Activated T-cell treated with anti-CD3 and anti-CD28 coated beads for 24 hours (primary cell): ENCODE results near the gene DBH.

Experiments
- DNase-seq: peaks from one replicate; pipeline ENCODE4 v3.0.0-alpha.2; 2020; ENCODE audit warnings: low read depth

The DBH gene

GRCh38 chr9:133604214-133604613 lies 31.9 kb upstream of the DBH start:
- DNase-seq = no peak

- DNase-seq = no peak
Measured at GRCh38 chr9:133604856-133605255, 31.3 kb upstream of the DBH start.

DNA sequence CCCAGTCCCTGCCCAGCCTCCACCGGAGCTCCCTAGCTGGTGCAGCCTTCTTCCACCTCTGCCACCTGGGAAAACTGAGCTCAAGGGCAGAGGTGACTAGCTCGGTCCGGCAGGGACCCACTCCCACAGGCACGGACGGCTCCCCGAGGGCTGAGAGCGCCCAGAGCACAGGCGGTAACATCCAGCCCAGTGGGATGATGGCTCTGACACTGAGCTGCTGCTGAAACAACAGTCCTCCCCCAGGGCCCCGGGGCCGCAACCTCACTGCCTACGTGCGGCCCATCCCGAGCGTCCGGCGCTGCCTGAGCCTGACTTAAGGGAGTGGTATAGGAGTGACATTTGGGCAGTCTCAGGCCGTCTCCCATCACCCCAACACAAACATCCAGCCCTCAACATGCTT lies 30.7 kb upstream of the DBH start:
- no peak for DNase-seq

DNA sequence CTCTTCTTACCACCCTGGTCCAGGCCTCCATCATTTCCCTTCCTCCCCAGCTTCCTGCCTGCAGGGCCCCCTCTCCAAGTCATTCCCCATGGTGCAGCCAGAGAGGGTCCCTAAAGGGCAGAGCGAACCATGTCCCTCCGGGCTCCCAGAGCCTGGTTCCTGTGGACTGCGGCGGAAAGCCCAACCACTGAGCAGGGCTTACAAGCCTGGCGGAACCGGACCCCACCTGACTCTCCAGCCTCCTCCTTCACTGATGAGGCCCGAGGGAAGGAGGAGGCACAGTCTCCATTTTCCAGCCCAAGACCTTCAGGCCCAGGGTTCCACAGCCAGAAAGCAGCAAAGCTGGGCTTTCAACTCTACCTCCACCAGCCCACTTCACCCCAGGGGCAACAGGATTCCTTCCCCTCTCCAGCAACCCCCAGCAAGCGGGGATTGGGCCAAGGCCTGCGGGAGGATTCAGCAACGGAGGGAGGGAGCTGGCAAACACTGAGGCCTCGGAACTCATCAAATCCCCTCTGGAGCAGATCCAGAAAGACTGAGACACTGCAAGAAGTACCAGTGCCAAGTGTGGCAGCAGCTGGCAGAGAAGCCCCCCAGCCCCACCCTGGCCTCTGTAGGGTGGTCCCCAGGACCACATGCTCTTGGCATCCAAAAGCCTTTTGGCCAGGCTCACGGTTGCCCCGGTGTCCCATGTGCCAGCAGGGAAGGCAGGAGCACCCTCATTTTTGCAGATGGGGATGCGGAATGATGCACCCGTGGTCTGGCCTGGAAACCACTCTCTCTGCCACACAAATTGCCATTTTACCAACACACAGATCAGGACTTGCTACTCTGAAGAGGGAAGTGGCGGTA lies 30.1 kb upstream of the DBH start:
- no peak for DNase-seq

DNA sequence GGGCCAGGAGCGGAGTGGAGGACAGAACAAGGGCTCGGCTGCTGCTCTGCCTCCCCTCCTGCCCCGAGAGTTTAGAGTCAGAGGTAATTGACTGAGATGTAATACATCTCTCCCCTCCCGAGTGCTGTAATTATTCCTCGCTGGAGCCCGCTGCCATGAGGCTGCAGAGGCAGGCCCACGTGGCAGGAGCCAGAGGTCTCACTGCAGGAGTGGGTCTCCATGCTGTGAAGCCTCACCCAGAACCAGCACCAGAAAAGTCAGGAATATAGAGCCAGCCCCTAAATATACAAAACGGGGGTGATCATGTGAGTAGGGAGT lies 29.5 kb upstream of the DBH start:
- no peak for DNase-seq

GRCh38 chr9:133607381-133607780 lies 28.8 kb upstream of the DBH start:
- no peak for DNase-seq

GRCh38 chr9:133607976-133608375 lies 28.2 kb upstream of the DBH start:
- DNase-seq = no peak

GRCh38 chr9:133608382-133608781 lies 27.8 kb upstream of the DBH start:
- no peak for DNase-seq

DNA sequence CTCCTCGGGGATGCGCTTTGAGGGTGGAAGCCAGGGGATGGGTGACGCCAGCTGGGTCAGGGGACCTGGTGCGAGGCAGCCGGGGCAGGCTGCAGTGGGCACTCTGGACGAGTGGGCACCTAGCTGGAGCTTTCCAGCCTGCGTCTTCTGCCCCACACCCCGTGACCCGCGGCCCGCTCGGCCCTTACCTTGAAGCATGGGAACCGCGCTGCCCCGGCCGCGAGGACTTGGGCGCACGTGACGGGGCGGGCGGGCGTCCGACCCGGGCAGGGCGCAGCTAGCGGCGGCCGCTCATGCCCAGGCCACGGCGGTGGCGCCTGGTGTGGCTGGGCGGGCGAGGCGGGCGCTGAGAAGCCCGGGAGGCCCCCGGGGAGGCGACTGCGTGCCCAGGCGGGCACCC lies 27.3 kb upstream of the DBH start:
- DNase-seq = no peak

- DNase-seq = peak; percentile 30
Measured at GRCh38 chr9:133609311-133610098, 26.7 kb upstream of the DBH start, which contains the start of gene FAM163B. Gene FAM163B (minus strand): TSS chr9:133609389. CDS start chr9:133580223, 29,166 bp downstream.

DNA sequence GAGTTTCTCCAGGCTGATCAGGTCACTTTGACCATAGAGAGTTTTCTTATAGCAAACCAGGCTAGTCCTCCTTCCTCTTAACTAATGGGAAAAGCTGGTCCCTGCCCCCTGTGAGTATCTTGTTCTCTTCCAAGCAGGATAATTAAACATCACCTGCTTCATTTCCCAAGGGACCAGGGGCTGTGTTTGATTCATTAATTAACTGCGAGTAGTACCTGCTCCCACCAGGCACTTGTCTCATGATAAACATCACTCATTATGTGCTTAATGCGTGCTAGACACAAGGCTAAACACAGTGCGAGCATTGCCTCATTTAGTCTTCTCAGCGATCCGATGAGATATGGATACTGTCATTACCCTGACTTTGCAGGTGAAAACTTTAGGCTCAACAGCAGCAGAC lies 25.3 kb upstream of the DBH start:
- DNase-seq = no peak

- DNase-seq = no peak
Measured at GRCh38 chr9:133612051-133612450, 24.1 kb upstream of the DBH start.

GRCh38 chr9:133612816-133613215 lies 23.3 kb upstream of the DBH start:
- DNase-seq = no peak

DNA sequence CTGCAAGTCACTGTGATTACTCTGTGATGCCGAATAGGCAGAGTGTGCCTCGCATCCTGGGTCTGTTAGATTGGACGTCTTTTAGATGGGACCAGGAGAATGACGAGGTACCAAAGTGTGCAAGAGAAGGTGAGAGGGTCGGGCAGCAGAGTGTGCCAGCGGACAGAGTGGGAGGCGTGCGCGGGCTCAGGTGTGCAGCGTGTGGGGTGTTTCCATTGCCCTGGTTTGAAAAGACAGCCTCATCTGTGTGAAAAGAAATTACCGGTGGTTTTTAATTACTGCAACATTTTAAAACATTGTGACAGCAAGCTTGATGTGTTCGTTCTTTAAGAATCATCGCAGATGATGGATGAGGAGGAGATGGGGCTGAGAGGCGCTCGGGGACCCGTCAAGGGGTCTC lies 22.7 kb upstream of the DBH start:
- no peak for DNase-seq

- no peak for DNase-seq
Measured at GRCh38 chr9:133614056-133614455, 22.1 kb upstream of the DBH start.

- no peak for DNase-seq
Measured at GRCh38 chr9:133614678-133615077, 21.5 kb upstream of the DBH start.

DNA sequence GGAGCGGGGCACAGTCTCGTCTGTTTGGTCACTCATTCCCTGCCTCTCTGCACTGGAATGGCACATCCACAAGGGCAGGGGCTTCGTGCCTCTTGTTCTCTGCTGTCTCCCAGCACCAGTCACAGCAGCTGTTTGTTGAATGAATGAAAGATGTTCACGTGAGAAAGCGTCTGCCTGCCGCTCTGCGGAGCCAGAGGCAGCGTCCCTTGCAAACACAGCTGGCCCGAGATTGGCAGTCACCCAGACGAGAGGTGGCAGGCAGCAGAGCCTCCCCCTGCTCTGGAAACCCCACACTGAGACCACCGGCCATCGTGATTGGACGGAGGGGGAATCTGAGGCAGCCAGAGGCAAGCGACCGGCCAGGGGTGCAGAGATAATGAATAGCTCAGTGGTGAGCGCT lies 21.0 kb upstream of the DBH start:
- no peak for DNase-seq

DNA sequence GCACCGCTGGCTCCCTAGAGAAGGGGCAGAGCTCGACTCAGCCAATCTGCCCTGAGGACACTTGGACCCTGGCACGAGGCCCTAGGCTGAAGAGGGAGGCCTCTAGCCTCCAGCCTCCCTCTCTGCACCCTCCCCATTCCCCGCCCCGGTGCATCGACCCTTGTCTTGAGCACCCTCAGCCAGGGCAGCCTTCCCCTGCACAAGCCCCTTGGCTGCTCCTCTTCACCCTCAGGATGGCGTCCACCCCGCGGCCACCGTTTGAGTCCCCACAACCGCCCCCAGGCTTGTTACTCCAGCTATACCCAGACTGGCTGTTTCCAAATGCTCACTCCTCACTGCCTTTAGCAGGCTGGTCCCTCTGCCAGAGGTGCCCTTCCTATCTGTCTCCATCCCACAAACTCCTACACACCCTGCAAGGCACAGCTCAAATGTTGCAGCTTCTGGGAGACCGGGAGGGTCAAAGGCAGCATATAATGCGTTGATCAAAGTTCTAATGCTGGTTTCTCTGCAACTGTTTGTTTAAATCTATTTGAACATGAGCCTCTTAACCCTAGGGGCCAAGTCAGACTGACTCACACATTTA lies 20.5 kb upstream of the DBH start:
- no peak for DNase-seq

DNA sequence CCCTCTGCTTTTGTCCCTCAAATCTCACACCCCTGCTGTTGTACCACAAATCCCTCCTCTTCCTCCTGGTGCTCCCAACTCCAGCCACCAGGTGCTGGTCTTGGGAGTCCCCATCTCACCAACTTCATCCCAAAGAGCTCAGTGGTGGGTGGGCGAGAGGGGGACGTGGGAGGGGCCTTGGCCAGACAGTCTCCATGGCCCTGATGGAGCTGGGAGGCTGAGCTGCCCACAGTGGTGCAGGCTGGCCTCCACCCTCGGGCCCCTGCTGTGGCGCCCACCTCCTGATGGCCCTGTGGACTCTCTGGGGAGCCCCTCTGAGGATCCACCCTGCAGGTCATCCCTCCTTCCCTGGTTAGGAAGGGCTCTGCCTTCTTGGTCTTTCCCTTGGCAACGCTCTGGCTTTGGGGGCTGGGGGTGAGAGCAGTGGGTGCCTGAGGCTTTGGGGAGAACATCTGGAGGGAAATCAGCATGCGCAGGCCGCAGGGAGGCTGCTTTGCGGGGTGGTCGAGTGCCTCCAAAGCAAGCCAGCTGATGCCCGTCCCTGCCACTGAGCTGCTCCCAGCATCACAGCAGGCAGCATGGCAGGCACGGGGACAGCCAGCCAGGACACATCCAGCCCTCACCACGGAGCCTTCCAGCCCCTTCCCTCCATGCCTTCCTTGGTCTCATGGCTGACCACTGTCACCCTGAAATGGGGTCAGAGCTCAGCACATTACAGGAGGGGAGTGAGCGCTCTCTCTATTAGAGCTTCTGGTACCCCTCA lies 19.3 kb upstream of the DBH start:
- no peak for DNase-seq

- no peak for DNase-seq
Measured at GRCh38 chr9:133618726-133619125, 17.4 kb upstream of the DBH start.

- peak; percentile 19 for DNase-seq
Measured at GRCh38 chr9:133619791-133620190, 16.4 kb upstream of the DBH start.

DNA sequence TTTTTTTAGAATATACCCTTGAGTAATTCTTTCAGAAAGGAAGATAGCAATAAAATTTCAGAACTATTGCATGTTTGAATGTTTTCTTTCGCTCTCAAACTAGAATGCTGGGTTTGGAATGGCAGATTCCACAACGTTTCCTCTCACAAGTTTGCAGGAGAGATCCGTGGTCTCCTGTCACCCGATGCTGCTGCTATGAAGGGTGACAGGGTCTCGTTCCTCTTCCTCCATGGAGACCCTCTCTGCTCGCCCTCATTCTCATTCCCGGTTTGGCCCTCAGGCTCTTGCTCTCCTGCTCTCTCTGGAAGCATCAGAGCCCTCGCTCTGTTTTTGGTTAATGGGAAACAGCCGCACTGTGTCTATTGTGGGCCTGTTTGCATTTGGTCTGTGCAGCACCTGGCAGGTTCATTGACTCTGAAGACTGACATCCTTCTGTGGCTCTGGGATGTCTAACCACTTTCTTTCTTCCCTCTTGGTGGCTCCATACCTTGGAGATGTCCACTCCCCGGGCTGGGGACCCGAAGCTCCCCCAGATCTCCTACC lies 14.4 kb upstream of the DBH start:
- no peak for DNase-seq
